Fibroblast of upper back skin (primary cell): Measurements from ENCODE around the gene INTS7.
"Not testable (repeated sequence)": the region's sequence is repeated elsewhere in the genome, so short reads cannot be mapped to it uniquely, and the experiment has no call there.

Experiments
- DNase-seq: peaks from one replicate; pipeline ENCODE4 v3.0.0-alpha.2; 2013

INTS7 gene

GRCh38 chr1:211932231-211932932 lies 103.0 kb downstream of the INTS7 start:
- peak; percentile 33 for DNase-seq

GRCh38 chr1:211929683-211930082 lies 105.7 kb downstream of the INTS7 start:
- no peak for DNase-seq

- DNase-seq = no peak
Observed at GRCh38 chr1:211928993-211929637, 106.2 kb downstream of the INTS7 start.

- no peak for DNase-seq
Observed at GRCh38 chr1:211928290-211928801, 107.0 kb downstream of the INTS7 start.

- DNase-seq = no peak
Observed at GRCh38 chr1:211925016-211925415, 110.3 kb downstream of the INTS7 start.

GRCh38 chr1:211924256-211924655 lies 111.1 kb downstream of the INTS7 start:
- DNase-seq = no peak

- no peak for DNase-seq
Observed at GRCh38 chr1:211923095-211923494, 112.3 kb downstream of the INTS7 start.

GRCh38 chr1:211921579-211922095 lies 113.7 kb downstream of the INTS7 start:
- no peak for DNase-seq

GRCh38 chr1:211920602-211921226 lies 114.6 kb downstream of the INTS7 start:
- no peak for DNase-seq

GRCh38 chr1:211920141-211920572 lies 115.2 kb downstream of the INTS7 start:
- DNase-seq = peak; percentile 27

GRCh38 chr1:211918843-211919414 lies 116.4 kb downstream of the INTS7 start:
- DNase-seq = no peak

- DNase-seq = not testable (repeated sequence)
Observed at GRCh38 chr1:211916458-211916857, 118.9 kb downstream of the INTS7 start.

- DNase-seq = no peak
Observed at GRCh38 chr1:211915924-211916323, 119.4 kb downstream of the INTS7 start.

- DNase-seq = no peak
Observed at GRCh38 chr1:211912844-211913432, 122.4 kb downstream of the INTS7 start.

- DNase-seq = no peak
Observed at GRCh38 chr1:211912038-211912437, 123.3 kb downstream of the INTS7 start.

- DNase-seq = no peak
Observed at GRCh38 chr1:211910913-211911485, 124.4 kb downstream of the INTS7 start.

- DNase-seq = no peak
Observed at GRCh38 chr1:211910113-211910884, 125.1 kb downstream of the INTS7 start.

- no peak for DNase-seq
Observed at GRCh38 chr1:211909395-211909794, 126.0 kb downstream of the INTS7 start.

GRCh38 chr1:211908951-211909350 lies 126.4 kb downstream of the INTS7 start:
- DNase-seq = no peak

- DNase-seq = no peak
Observed at GRCh38 chr1:211908453-211908852, 126.9 kb downstream of the INTS7 start.

GRCh38 chr1:211903490-211904245 lies 131.7 kb downstream of the INTS7 start:
- no peak for DNase-seq
